ENCODE measurements around the gene FOXJ3. TPM values are rescaled to one million over a fixed set of nuclear protein-coding genes. Genes with fewer than 3 reads are reported as not detected.

The FOXJ3 gene
- polyA plus RNA-seq, 1 of the 3 experiments (the other 2 are of a cell fraction) = 16.0 TPM

DNA sequence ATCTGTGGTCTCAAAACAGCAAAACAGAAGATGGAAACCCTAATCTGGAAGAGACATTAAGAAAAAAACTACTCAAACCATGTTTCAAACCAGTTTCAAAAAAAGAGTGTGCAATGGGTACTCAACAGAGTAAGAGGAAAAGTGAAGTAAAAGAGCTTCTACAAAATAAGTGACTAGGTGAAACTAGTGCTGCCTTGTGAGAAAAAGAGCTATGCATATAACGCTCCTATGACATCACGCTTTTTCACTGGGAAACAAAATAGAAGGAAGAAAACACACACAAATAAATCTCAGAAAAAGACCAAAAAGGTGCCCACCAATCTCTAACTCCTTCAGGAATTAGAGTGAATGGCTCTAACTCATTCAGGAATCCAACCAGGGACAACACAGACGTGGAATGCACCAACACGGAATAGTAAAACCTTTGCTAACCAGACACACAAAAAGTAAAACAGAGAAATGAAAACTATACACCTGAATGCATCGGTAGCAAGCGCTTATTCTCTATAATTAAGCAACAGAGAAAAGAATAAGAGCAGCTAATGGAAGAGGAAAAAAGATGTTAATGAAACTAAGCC lies 1.3 kb downstream of the FOXJ3 start:
- Histone ChIP-seq H3K4me1 (ENCODE audit: control insufficient read depth in 1 of 2, insufficient read depth in 2 of 2, low read depth in 1 of 2, low read length in 1 of 2) (peaks cover 6 to 20% of the 10 kb centered on the region in 2 experiments; a peak in 3 of 4 replicates), H3K27me3 (ENCODE audit: insufficient read depth) (no peaks in the 10 kb centered on the region), H4K20me1 (ENCODE audit: insufficient read depth) (peaks cover 53% of the 10 kb centered on the region), H2AFZ (ENCODE audit: low read depth) (no peak overlapping the region), H3K27ac (ENCODE audit: low read depth in 2 of 2, low read length in 1 of 2) (peak overlapping the region; percentile 75 to 91), H3K4me3 (ENCODE audit: low read depth in 2 of 2, low read length in 1 of 2) (peak overlapping the region; percentile 81 to 97), H3F3A (replicated peaks; ENCODE audit: insufficient read depth) (no peaks in the 10 kb centered on the region), H3K9me2 (no peaks in the 10 kb centered on the region), H3K4me2 (peak overlapping the region; percentile 85), H3K9ac (peak overlapping the region; percentile 88), H3K79me2 (ENCODE audit: insufficient read depth) (peaks cover 66% of the 10 kb centered on the region), H3K9me3 (no peaks in the 10 kb centered on the region), H3K36me3 (replicated peaks in 1 of 2; ENCODE audit: control insufficient read depth in 1 of 2, insufficient read depth in 2 of 2, low read length in 1 of 2) (no peaks in the 10 kb centered on the region)
- ChIA-PET CTCF (interaction anchor here (1.0 to 2.7 kb wide), 4 partner anchors 18 to 160 kb away, joined by 3 to 15 read pairs (median 5); no protein-coding TSS in a partner anchor), POLR2A (no interaction called here)
- TF ChIP-seq FOXM1 (IDR thresholded peaks at IDR 0.05; ENCODE audit: low read depth) = no peak
- TF ChIP-seq SIN3A (IDR thresholded peaks at IDR 0.05; ENCODE audit: borderline replicate concordance, low read depth, low read length) = no peak
- TF ChIP-seq JUND (IDR thresholded peaks at IDR 0.05) = no peak
- no peak for TF ChIP-seq RFX5 (IDR thresholded peaks at IDR 0.05; ENCODE audit: low read length)
- no peak for TF ChIP-seq YY1 (IDR thresholded peaks at IDR 0.05; ENCODE audit: low read depth)
- 0 out of 2 replicates have a peak, but pooled peaks have one; percentile 20 for TF ChIP-seq CTCF (IDR thresholded peaks at IDR 0.05)
- no peak for TF ChIP-seq POLR2AphosphoS5 (IDR thresholded peaks at IDR 0.05; ENCODE audit: low read depth, low read length)
- WGBS (ENCODE audit: low lambda C conversion rate) = 6% methylated on average over 6 of the region's 6 CpGs
- DNase-seq = no peak

DNA sequence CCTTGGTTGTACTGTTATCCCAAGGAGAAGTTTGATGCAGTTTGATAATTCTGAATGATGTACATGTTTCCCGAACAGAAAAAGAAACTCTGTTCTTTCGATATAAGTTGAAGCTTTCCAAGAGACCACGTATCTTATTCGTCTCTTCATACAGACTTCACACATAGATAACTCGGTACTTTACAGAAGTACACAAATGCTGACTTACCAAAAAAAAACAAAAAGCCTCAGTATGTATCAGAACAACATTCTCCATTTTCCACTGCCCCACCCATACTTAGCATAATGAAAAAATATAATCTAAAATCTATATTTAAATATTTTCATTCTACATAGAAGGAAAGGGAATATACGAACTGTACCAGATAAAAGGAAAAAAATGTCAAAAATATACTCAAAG lies 2.2 kb downstream of the FOXJ3 start:
- H3K79me2 ChIP-seq (ENCODE audit: insufficient read depth) = peaks cover 75% of the 10 kb centered on the region
- TF ChIP-seq FOXJ3 (CRISPR knock-in tag; IDR thresholded peaks at IDR 0.05) (no peak), MXI1 (IDR thresholded peaks at IDR 0.05; ENCODE audit: low read depth, low read length) (no peak), RCOR1 (IDR thresholded peaks at IDR 0.05; ENCODE audit: low read length) (no peak), ELF1 (IDR thresholded peaks at IDR 0.05) (no peak), NRF1 (IDR thresholded peaks at IDR 0.05; ENCODE audit: low read depth, low read length) (no peak), GABPA (IDR thresholded peaks at IDR 0.05; ENCODE audit: low read depth) (no peak), FOXM1 (IDR thresholded peaks at IDR 0.05; ENCODE audit: low read depth) (no peak), TEAD4 (IDR thresholded peaks at IDR 0.05; ENCODE audit: borderline replicate concordance, insufficient read depth) (no peak), RAD21 (IDR thresholded peaks at IDR 0.05; ENCODE audit: low read length) (no peak), CTCF (IDR thresholded peaks at IDR 0.05) (no peak), RXRA (IDR thresholded peaks at IDR 0.05; ENCODE audit: borderline replicate concordance, low read depth) (no peak), EZH2phosphoT487 (IDR thresholded peaks at IDR 0.05; ENCODE audit: borderline replicate concordance, low read depth) (no peak), MAX (IDR thresholded peaks at IDR 0.05; ENCODE audit: low read depth) (no peak)
- TF ChIP-seq, protein P1, sequence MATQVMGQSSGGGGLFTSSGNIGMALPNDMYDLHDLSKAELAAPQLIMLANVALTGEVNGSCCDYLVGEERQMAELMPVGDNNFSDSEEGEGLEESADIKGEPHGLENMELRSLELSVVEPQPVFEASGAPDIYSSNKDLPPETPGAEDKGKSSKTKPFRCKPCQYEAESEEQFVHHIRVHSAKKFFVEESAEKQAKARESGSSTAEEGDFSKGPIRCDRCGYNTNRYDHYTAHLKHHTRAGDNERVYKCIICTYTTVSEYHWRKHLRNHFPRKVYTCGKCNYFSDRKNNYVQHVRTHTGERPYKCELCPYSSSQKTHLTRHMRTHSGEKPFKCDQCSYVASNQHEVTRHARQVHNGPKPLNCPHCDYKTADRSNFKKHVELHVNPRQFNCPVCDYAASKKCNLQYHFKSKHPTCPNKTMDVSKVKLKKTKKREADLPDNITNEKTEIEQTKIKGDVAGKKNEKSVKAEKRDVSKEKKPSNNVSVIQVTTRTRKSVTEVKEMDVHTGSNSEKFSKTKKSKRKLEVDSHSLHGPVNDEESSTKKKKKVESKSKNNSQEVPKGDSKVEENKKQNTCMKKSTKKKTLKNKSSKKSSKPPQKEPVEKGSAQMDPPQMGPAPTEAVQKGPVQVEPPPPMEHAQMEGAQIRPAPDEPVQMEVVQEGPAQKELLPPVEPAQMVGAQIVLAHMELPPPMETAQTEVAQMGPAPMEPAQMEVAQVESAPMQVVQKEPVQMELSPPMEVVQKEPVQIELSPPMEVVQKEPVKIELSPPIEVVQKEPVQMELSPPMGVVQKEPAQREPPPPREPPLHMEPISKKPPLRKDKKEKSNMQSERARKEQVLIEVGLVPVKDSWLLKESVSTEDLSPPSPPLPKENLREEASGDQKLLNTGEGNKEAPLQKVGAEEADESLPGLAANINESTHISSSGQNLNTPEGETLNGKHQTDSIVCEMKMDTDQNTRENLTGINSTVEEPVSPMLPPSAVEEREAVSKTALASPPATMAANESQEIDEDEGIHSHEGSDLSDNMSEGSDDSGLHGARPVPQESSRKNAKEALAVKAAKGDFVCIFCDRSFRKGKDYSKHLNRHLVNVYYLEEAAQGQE (IDR thresholded peaks at IDR 0.05; ENCODE audit: low read depth, low read length) = no peak
- H2AFZ ChIP-seq (ENCODE audit: low read depth) = no peak overlapping the region
- no peaks in the 10 kb centered on the region for H3K9me2 ChIP-seq
- H3K4me3 ChIP-seq (ENCODE audit: low read depth in 2 of 2, low read length in 1 of 2) = no peak overlapping the region
- no peak for DNase-seq
- no peak overlapping the region for H3K27ac ChIP-seq (ENCODE audit: low read depth in 2 of 2, low read length in 1 of 2)
- ChIA-PET POLR2A (no interaction called here), CTCF (interaction anchor here (0.6 to 2.7 kb wide), 3 partner anchors 17 to 159 kb away, joined by 3 to 15 read pairs (median 5); no protein-coding TSS in a partner anchor)
- H3K36me3 ChIP-seq (replicated peaks in 1 of 2; ENCODE audit: control insufficient read depth in 1 of 2, insufficient read depth in 2 of 2, low read length in 1 of 2) = no peaks in the 10 kb centered on the region
- H3F3A ChIP-seq (replicated peaks; ENCODE audit: insufficient read depth) = no peaks in the 10 kb centered on the region
- no peak overlapping the region for H3K9ac ChIP-seq
- 84% methylated on average over 6 of the region's 6 CpGs for WGBS (ENCODE audit: low lambda C conversion rate)
- H4K20me1 ChIP-seq (ENCODE audit: insufficient read depth) = peaks cover 62% of the 10 kb centered on the region
- H3K4me1 ChIP-seq (ENCODE audit: control insufficient read depth in 1 of 2, insufficient read depth in 2 of 2, low read depth in 1 of 2, low read length in 1 of 2) = peaks cover 6 to 25% of the 10 kb centered on the region in 2 experiments; a peak in 3 of 4 replicates
- H3K4me2 ChIP-seq = peak overlapping the region; percentile 85; the same call in 1 of the 2 replicates
- no peaks in the 10 kb centered on the region for H3K27me3 ChIP-seq (ENCODE audit: insufficient read depth)
- no peaks in the 10 kb centered on the region for H3K9me3 ChIP-seq
